ENCODE data around the gene HS3ST3B1.
A peak's percentile ranks its signal among the peaks of the same experiment; 100 is the strongest.

HS3ST3B1 gene

DNA sequence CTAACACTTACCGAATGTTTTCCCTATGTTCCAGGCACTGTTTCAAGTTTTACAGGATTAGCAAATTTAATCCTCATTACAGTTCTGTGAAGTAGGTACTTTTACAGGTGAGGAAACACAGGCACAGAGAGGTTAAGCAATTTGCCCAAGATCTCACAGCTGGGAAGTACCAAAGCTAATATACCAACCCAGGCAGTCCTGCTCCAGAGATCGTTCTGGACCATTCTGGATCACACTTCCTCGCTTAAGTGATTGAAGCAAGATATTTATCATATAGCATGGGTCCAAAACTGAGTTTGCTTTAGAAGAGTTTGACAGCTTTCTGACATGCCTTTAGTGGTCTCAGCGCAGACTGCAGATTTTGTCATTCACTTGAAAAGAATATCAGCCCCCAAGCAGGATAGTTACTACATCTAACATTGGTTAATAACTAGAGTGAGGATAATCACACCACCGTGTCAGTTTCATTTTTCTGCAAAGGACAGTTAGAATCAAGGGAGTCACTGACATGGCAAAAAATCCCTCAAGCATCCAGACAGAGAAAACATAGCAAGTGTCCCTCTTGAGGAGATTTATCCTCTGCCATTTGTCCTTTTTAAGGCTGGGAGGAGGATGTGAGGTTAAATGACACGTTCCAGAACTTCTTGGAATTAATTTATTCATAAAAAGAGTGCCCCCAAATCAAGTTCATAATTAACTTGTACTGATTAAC is 5.1 kb downstream of the HS3ST3B1 start:
- TF ChIP-seq, protein P1, sequence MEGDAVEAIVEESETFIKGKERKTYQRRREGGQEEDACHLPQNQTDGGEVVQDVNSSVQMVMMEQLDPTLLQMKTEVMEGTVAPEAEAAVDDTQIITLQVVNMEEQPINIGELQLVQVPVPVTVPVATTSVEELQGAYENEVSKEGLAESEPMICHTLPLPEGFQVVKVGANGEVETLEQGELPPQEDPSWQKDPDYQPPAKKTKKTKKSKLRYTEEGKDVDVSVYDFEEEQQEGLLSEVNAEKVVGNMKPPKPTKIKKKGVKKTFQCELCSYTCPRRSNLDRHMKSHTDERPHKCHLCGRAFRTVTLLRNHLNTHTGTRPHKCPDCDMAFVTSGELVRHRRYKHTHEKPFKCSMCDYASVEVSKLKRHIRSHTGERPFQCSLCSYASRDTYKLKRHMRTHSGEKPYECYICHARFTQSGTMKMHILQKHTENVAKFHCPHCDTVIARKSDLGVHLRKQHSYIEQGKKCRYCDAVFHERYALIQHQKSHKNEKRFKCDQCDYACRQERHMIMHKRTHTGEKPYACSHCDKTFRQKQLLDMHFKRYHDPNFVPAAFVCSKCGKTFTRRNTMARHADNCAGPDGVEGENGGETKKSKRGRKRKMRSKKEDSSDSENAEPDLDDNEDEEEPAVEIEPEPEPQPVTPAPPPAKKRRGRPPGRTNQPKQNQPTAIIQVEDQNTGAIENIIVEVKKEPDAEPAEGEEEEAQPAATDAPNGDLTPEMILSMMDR (IDR thresholded peaks at IDR 0.05; ENCODE audit: control extremely low read depth, extremely low read depth, low read depth, missing control alignments) = no peak
- CTCF ChIA-PET = interaction anchor here (1.3 to 1.8 kb wide), 2 partner anchors 22 to 52 kb away, joined by 4 read pairs; no protein-coding TSS in a partner anchor
- no peak for DNase-seq (ENCODE audit: extremely low spot score)
- POLR2A ChIA-PET = no interaction called here

DNA sequence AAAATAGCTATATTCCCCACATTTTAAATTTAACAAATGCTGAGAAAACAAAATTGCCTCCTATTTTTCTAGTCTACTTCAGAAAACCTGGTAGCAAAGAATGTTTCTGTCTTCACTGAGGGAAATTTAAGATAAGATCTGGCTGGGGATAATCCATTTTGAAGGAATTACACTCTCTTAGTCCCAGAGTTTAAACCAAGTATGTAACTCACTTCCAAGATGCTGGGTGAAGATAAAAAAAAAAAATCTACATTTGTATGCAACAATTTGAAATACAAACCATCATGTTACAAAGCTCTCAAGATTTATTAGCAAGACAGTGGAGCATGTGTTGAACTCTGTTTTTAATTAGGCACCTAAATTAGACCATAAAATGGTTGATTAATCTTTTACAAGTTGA is 5.7 kb downstream of the HS3ST3B1 start:
- TF ChIP-seq, protein P1 (IDR thresholded peaks at IDR 0.05; ENCODE audit: control extremely low read depth, extremely low read depth, low read depth, missing control alignments) = no peak
- CTCF ChIA-PET = interaction anchor here (1.3 to 1.8 kb wide), 2 partner anchors 23 to 51 kb away, joined by 4 read pairs; no protein-coding TSS in a partner anchor
- no peak for DNase-seq (ENCODE audit: extremely low spot score)
- POLR2A ChIA-PET = no interaction called here

DNA sequence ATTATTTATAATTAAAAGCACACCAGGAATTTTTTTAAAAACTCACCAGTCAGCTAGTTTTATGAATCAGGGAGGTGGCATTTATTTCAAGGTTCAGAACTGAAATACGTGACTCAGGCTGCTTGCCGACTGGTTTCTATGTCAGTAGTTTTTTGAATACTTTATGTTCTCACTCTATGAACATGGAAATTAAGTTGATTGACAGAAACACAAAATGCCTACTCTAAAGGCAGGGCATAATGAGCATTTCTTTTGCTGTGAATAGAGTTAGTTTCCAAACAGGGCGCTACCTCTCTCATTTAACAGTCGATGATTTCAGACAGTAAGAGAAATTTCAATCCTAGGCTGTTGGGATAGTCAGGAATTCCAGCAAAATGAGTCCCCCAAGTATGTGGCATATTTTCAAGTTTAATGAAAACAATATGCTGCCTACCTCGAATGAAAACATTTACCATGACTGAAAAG is 6.7 kb downstream of the HS3ST3B1 start:
- TF ChIP-seq, protein P1 (IDR thresholded peaks at IDR 0.05; ENCODE audit: control extremely low read depth, extremely low read depth, low read depth, missing control alignments) = no peak
- no peak for DNase-seq (ENCODE audit: extremely low spot score)
- ChIA-PET CTCF (interaction anchor here (1.8 kb wide), 1 partner anchor 50 kb away, joined by 4 read pairs; no protein-coding TSS in a partner anchor), POLR2A (no interaction called here)

DNA sequence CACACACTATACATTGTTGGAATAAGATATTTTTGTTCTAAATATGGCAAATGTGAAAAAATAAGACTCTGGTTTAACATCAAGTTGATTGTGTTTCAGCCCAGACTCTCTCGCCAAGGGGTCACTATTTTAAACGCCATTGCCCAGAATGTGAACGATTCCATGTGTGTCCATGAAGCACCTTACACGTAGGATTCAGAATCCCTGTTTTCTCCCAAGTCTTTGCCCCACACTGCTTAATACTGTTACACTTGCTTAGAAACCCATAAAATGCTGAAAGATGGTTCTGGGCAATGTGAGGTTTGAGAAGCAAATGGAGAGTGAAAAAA is 7.7 kb downstream of the HS3ST3B1 start:
- CTCF ChIA-PET = interaction anchor here (0.9 kb wide), 1 partner anchor 9 kb away, joined by 4 read pairs; no protein-coding TSS in a partner anchor
- POLR2A ChIA-PET = interaction anchor here (1.0 kb wide), 1 partner anchor 8 kb away, joined by 3 read pairs; the partner anchor contains the start of gene HS3ST3B1
- TF ChIP-seq, protein P1 (IDR thresholded peaks at IDR 0.05; ENCODE audit: control extremely low read depth, extremely low read depth, low read depth, missing control alignments) = no peak
- no peak for DNase-seq (ENCODE audit: extremely low spot score)

DNA sequence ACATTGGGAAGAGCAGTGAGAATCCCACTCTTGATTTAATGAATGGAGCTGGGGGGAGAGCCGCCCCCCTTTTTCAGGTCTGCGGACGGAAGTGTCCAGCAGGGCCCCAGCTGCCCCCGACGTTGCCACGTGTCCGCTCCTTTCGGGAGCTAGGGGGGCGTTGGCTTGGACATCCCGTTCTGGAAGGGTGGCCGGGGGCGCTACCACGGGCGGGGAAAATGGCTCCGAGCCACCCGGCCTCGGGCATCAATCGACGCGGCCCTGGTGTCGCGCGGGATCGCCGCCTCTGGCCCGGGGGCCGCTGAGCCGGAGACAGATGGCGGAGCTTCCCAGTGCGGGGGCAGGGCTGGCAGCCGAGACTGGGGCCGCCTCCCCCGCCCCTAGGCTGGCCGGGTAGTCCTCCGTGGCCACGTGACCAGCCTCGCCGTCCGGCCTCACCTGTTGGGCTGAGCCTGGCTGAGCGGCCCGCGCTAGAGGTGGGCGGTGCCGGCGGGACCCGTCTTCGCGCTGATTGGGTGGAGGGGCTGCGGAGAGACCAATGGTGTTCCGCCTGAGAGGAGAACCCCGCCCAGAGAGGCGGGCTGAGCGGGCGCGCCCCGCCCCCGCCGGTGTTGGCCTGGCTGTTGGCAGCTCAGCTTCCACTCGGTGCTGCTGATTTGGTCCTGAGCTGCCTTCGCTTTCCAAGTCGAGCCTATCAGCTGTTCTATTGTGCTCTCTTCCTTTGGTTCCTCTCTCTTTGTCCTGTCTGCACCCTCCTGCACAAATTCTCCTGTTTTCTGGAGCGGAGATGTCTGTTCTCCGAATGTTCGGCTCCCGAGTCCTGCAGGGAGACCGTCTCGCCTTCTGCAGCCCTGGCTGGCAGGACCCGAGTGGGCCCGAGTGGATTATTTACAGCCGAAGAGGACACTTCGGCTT is 8.3 kb downstream of the HS3ST3B1 start:
- DNase-seq (ENCODE audit: extremely low spot score) = peak; percentile 82
- ChIA-PET CTCF (interaction anchor here (0.9 kb wide), 1 partner anchor 8 kb away, joined by 4 read pairs; no protein-coding TSS in a partner anchor), POLR2A (interaction anchor here (1.0 kb wide), 1 partner anchor 8 kb away, joined by 3 read pairs; the partner anchor contains the start of gene HS3ST3B1)

DNA sequence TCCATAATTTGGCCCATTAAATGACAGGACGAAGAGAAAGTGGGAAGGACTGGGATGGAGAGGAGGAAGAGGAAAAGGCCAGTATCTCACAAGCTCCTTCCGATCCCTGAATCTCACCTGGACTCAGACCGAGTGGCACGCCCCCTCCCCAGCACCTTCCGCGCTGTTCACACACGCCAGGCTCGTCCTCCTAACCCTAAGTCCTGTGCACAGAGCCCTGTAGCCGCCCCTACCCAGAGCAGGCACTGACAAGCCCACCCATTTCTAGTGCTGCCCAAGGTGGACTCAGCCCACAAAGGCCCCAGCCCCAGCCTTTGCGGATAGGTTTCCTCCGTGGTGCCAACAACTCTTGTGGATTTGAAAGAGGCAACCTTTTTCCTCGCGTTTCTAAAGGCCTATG is 9.2 kb downstream of the HS3ST3B1 start:
- CTCF ChIA-PET = no interaction called here
- POLR2A ChIA-PET = no interaction called here
- TF ChIP-seq, protein P1 (IDR thresholded peaks at IDR 0.05; ENCODE audit: control extremely low read depth, extremely low read depth, low read depth, missing control alignments) = no peak
- DNase-seq (ENCODE audit: extremely low spot score) = no peak

More for the DNA sequence above, 8.3 kb downstream of the HS3ST3B1 start:
- TF ChIP-seq, protein P1 (IDR thresholded peaks at IDR 0.05; ENCODE audit: control extremely low read depth, extremely low read depth, low read depth, missing control alignments) = no peak
